Endometrial microvascular endothelial cells (primary cell): Measurements from ENCODE around the gene KMT2C. TPM values are rescaled to one million over a fixed set of nuclear protein-coding genes. Genes with fewer than 3 reads are reported as not detected.
"Not testable (repeated sequence)": the region's sequence is repeated elsewhere in the genome, so short reads cannot be mapped to it uniquely, and the experiment has no call there.

Source experiments
- in situ Hi-C: cut with HindIII; loops from 2 replicates; pipeline ENCODE4 v1.10.0; 2017; ENCODE audit warnings: low sequenced_read_pairs, low pct_unique_long_range_greater_than_20kb; ENCODE audit errors: inconsistent ontology term
- total RNA-seq: library from RNA; depleted of rRNA; stranded (reverse); fragments of >200 nt; gene quantifications from one replicate; pipeline ENCODE4 v1.2.3, GENCODE V29; 2015; ENCODE audit errors: inconsistent ontology term

Gene KMT2C
- 51.7 TPM for total RNA-seq

- in situ Hi-C loops, result no loop called here
These were observed at the start of gene KMT2C for GRCh38 chr7:152435384-152436110. Gene KMT2C, minus strand, starts transcription at chr7:152436003. Its CDS starts 217 bp downstream, at chr7:152435786.

- in situ Hi-C loops, result no loop called here
These were observed 45.3 kb upstream of the KMT2C start for GRCh38 chr7:152481082-152481481.

DNA sequence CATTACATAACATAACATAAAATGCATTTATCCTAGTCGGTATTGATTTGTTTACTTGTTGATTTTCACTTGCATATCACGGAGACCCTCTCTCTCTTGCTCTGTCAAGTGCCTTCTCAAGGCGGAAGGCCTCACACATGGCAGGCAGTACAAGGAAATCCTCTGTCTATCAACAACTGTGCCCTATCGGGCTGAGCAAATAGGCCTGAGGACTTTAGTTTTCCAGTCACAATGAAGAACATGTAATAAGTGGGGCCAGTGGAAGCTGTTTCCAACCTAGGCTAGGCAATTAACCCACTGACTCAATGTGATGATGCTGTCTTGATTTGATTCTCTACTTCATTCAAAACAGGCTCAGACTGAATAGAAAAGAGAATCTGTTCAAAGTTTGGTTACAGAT lies 44.9 kb upstream of the KMT2C start:
- in situ Hi-C loops, result no loop called here

- in situ Hi-C loops, result no loop called here
These were observed 43.8 kb upstream of the KMT2C start for GRCh38 chr7:152479595-152479994.

GRCh38 chr7:152478140-152478539 lies 42.3 kb upstream of the KMT2C start:
- in situ Hi-C loops, result no loop called here

DNA sequence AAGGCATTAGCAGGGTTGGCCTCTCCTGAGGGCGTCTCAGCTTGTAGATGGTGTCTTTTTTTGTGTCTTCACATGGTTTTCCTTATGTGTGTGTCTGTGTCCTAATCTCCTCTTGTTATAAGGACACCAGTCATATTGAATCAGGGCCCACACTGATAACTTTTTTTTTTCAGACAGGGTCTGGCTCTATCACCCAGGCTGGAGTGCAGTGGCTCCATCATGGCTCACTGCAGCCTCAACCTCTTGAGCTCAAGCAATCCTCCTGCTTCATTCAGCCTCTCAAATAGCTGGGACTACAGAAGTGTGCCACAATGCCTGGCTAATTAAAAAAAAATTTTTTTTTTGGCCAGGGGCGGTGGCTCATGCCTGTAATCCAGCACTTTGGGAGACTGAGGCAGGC lies 41.3 kb upstream of the KMT2C start:
- in situ Hi-C loops, result no loop called here

DNA sequence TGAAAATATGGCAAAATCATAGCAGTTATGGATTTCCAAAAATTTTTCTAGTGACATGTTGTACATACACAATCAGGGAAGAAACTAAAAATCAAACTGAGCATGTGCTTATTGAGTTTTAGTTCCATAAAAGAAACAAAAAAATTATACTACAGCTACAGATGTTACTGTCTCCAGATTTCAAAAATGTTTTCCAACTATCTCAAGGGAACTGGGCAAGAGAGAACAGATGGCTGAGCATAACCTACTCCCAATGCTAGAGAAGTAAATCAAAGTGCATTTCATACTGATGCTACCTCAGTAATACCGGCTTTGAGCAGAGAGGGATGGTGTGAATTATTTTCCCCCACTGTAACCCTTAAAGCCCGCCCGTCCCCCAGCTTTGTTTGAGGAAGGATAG lies 40.7 kb upstream of the KMT2C start:
- in situ Hi-C loops, result no loop called here

GRCh38 chr7:152471023-152471620 lies 35.3 kb upstream of the KMT2C start:
- in situ Hi-C loops, result not testable (repeated sequence)

DNA sequence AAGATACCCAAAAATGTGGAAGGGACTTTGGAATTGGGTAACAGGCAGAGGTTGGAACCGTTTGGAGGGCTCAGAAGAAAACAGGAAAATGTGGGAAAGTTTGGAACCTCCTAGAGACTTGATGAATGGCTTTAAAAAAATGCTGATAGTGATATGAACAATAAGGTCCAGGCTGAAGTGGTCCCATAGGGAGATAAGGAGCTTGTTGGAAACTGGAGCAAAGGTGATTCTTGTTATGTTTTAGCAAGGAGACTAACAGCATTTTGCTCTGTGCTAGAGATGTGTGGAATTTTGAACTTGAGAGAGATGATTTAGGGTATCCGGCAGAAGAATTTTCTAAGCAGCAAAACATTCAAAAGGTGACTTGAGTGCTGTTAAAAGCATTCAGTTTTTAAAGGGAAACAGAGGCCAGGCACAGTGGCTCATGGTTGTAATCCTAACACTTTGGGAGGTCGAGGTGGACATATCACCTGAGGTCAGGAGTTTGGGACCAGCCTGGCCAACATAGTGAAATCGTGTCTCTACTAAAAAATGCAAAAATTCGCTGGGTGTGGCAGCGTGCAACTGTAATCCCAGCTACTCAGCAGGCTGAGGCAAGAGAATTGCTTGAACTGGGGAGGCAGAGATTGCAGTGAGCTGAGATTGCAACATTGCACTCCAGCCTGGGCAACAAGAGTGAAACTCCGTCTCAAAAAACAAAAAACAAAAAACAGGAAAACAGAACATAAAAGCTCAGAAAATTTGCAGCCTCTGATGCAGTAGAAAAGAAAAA lies 34.6 kb upstream of the KMT2C start:
- in situ Hi-C loops, result not testable (repeated sequence)

DNA sequence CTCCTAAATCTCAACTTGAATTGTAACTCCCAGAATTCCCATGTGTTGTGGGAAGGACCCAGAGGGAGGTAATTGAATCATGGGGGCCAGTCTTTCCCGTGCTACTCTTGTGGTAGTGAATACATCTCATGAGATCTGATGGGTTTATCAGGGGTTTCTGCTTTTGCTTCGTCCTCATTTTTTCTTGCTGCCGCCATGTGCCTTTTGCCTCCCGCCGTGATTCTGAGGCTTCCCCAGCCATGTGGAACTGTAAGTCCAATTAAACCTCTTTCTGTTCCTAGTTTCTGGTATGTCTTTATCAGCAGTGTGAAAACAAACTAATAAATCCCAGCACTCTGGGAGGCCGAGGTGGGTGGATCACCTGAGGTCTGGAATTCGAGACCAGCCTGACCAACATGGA lies 33.8 kb upstream of the KMT2C start:
- in situ Hi-C loops, result not testable (repeated sequence)

DNA sequence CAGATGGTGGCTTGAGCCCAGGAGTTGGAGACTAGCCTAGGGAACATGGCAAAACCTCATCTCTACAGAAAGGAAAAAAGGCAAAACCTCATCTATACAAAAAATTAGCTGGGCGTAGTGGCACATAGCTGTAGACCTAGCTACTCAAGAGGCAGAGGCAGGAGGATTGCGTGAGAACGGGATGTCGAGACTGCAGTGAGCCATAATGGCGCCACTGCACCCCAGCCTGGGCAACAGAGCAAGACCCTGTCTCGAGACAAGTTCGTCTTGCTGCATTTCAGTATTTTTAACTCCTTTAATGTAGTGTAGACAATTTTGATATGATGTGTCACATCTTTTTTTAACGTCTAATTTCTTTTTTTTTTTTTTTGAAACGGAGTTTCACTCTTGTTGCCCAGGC lies 31.4 kb upstream of the KMT2C start:
- in situ Hi-C loops, result no loop called here

DNA sequence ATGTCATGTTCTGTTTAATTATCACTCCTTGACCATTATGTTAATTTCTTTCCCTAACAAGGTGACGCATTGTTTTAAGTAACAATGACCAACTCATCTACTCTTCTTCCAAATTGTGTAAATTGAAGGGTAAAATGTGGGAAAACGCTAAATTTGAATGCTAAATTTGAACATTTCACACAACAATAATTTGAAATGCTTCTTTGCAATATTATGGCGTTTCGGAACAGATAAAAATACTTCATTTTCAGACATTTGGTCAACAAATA lies 29.2 kb upstream of the KMT2C start:
- in situ Hi-C loops, result no loop called here

DNA sequence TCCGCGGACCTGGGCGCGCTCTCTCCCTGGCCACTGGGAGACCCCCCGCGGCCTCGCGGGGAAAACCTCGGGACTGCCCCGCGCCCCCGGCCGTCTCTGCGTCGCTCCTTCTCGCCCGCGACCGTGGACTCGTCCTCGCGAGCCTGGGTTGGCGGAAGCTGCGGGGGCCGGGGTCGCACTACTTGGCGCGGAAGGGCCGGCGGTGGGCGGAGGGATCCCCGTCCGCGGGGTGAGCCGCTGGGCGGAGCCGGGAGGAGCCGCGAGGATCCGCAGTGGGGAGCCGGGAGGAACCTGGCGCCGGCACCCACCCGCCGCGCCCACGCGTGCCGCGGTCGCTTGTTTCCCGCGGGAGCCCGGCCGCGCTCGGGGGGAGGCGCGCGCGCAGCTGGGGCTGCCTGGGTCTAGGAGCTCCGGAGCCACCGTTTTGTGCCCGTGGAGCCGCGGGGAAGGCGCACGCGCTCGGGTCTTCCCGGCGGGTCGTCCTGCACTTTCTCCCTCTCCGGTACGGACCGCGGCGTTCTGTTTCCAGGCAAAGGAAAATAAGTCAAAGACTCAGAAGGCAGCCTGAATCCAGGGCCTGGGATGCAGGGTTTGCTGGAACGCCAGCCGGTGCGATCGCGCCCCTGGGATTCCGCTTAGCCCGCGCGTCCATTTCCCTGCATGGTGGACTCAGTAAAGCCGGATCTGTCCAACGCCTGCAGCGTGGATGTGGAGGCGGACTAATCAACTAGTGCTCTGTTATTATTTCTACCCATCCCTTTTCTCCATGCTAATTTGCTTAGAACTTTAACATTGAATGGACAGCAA lies 28.7 kb upstream of the KMT2C start:
- in situ Hi-C loops, result no loop called here

DNA sequence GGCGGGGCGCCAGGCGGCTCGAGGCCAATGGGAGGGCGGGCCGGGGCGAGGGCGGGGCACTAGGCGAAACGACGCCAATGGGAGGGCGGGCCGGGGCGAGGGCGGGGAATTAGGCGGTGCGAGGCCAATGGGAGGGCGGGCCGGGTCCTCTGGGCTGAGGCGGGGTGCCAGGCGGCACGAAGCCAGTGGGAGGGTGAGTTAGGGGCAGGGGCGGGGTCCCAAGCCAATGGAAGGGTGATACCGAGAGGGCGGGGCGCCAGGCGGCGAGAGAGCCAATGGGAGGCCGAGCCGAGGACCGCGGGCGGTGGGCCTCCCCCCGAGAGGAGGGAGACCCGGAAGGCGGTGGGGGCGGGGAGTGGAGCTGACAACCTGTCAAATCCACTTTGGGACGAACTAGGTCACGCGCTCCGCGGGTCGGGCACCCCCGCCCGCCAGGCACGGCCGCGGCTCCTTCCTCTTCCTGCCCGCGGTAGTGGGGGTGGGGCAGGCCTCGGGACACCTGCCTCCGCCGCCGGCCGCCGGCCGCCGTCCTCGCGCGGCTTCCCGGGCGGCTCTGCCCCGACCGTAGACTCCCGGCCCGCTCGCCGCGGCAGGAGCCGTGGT lies 28.0 kb upstream of the KMT2C start:
- in situ Hi-C loops, result no loop called here

DNA sequence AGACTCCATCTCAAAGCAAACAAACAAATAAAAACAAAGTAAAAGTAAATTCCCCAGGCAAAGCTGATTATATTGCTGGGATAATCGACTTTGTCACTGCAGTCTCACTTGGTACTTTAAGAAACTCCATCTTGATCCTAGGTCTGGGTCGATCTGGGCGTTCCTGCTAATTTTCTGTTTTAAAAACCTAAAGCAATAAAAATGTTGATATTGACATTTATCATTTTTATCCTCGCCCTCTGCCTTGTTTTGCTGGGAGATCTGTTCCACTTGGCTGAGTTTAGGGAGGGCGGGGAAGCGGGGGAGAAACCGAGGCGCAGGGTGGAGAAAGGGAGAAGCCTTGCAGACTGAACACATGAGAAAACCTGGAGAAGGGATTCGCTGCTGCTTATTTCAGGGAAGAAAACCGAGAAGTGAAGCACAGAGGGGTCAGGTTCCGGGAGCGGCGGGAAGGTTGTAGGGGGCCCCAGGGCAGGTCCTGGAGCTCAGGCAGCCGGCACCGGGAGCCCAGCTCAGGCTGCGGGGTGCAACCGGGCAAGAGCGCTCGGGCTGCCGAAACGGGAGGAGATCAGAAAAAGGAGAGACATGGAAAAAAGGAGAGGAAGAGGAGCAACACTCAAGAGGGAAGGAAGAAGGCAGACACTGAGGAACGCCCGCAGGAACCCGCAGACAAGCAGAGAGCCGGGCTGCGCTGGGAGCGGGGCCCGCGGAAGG lies 27.3 kb upstream of the KMT2C start:
- in situ Hi-C loops, result no loop called here

GRCh38 chr7:152459724-152460251 lies 24.0 kb upstream of the KMT2C start:
- in situ Hi-C loops, result no loop called here

DNA sequence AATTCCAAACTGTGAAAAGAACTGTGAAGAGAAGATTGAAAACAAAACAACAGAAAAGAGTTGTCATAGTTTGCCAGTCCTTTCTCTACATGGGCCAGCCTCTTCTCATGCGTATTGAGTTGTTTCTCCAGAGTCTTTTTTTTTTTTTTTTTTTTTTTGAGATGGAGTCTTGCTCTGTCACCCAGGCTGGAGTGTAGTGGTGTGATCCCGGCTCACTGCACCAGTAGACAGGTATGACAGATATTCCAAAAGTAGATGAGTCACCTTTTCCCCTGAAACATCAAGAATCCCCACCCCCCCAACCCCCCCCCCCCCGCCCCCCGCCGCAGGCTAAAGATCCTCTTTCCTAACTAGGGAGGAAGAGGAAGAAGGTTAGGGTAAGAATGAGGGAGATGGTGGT lies 15.6 kb upstream of the KMT2C start:
- in situ Hi-C loops, result no loop called here

GRCh38 chr7:152445386-152446008 lies 9.7 kb upstream of the KMT2C start:
- in situ Hi-C loops, result not testable (repeated sequence)
